GM23338 (cell line): ENCODE data around the gene RXRA. TPM values are rescaled to one million over a fixed set of nuclear protein-coding genes. Genes with fewer than 3 reads are reported as not detected.

ENCODE experiments used
- ATAC-seq: fragments of 200-7000 bp; cut with Tn5 transposase; 3 replicates; pipeline ENCODE4 v1.9.1; 2020
- DNase-seq: peaks from one replicate; pipeline ENCODE4 v3.0.0-alpha.2; 2015; ENCODE audit warnings: low spot score
- H2AFZ ChIP-seq: fragments of 200-600 bp; sonication (generic); 2 replicates; pipeline ENCODE4 v1.8.0; 2016; ENCODE audit warnings: antibody characterized with exemption, mild to moderate bottlenecking, moderate library complexity
- H3F3A ChIP-seq: fragments of 200-600 bp; sonication (generic); replicated peaks from 2 replicates; pipeline ENCODE4 v1.8.0; 2017; ENCODE audit warnings: antibody characterized with exemption, mixed run types, low read depth
- H3K27ac ChIP-seq: fragments of 200-600 bp; sonication (generic); 2 replicates; pipeline ENCODE4 v1.6.1; 2016; ENCODE audit warnings: low read depth
- H3K27me3 ChIP-seq: fragments of 200-600 bp; sonication (generic); 2 replicates; pipeline ENCODE4 v1.8.0; 2016; ENCODE audit warnings: mild to moderate bottlenecking, mixed run types, moderate library complexity; ENCODE audit not compliant: insufficient read depth
- H3K36me3 ChIP-seq: fragments of 200-600 bp; sonication (generic); 2 replicates; pipeline ENCODE4 v1.8.0; 2016; ENCODE audit warnings: mild to moderate bottlenecking; ENCODE audit not compliant: insufficient read depth
- H3K4me1 ChIP-seq: fragments of 200-600 bp; sonication (generic); 2 replicates; pipeline ENCODE4 v1.8.0; 2016; ENCODE audit warnings: mild to moderate bottlenecking, moderate library complexity; ENCODE audit not compliant: insufficient read depth
- H3K4me2 ChIP-seq: fragments of 200-600 bp; sonication (generic); 2 replicates; pipeline ENCODE4 v1.7.1; 2017; ENCODE audit warnings: mixed run types
- H3K4me3 ChIP-seq: fragments of 200-600 bp; sonication (generic); 2 replicates; pipeline ENCODE4 v1.6.1; 2016; ENCODE audit warnings: mixed run types
- H3K79me2 ChIP-seq: fragments of 200-600 bp; sonication (generic); replicated peaks from 2 replicates; pipeline ENCODE4 v1.8.0; 2017; ENCODE audit warnings: mild to moderate bottlenecking; ENCODE audit not compliant: insufficient read depth
- H3K9me2 ChIP-seq: fragments of 200-600 bp; sonication (generic); 2 replicates; pipeline ENCODE4 v1.8.0; 2017; ENCODE audit not compliant: insufficient read depth
- H4K20me1 ChIP-seq: fragments of 200-600 bp; sonication (generic); replicated peaks from 2 replicates; pipeline ENCODE4 v1.8.0; 2017; ENCODE audit warnings: mild to moderate bottlenecking; ENCODE audit not compliant: insufficient read depth
- H3K27ac Mint-ChIP-seq: 2 replicates; pipeline ENCODE4 v1.8.0; 2020; ENCODE audit warnings: inconsistent platforms, mild to moderate bottlenecking, moderate library complexity, mixed read lengths
- H3K27me3 Mint-ChIP-seq: 3 replicates; pipeline ENCODE4 v1.8.0; 2022; ENCODE audit warnings: low read depth, mild to moderate bottlenecking, moderate library complexity, mixed read lengths, inconsistent platforms; ENCODE audit not compliant: insufficient read depth, poor library complexity
- H3K36me3 Mint-ChIP-seq: 3 replicates; pipeline ENCODE4 v1.8.0; 2021; ENCODE audit warnings: low read depth, mild to moderate bottlenecking, inconsistent platforms, moderate library complexity, mixed read lengths
- H3K4me1 Mint-ChIP-seq: 3 replicates; pipeline ENCODE4 v1.8.0; 2020; ENCODE audit warnings: mild to moderate bottlenecking, inconsistent platforms, mixed read lengths
- H3K4me3 Mint-ChIP-seq: 3 replicates; pipeline ENCODE4 v1.8.0; 2021; ENCODE audit warnings: moderate library complexity, mild to moderate bottlenecking, inconsistent platforms, mixed read lengths
- H3K9me3 Mint-ChIP-seq: 3 replicates; pipeline ENCODE4 v1.8.0; 2020; ENCODE audit warnings: moderate library complexity, mild to moderate bottlenecking, inconsistent platforms, mixed read lengths
- CREB1 ChIP-seq: fragments of 250-450 bp; sonication (Bioruptor Pico); IDR thresholded peaks from 2 replicates; pipeline ENCODE4 v1.5.0; 2020; ENCODE audit warnings: low read depth, mild to moderate bottlenecking, moderate library complexity
- EZH2 ChIP-seq: fragments of 200-600 bp; sonication (generic); IDR thresholded peaks from one replicate; pipeline ENCODE4 v1.8.0; 2017; ENCODE audit warnings: antibody characterized with exemption, mild to moderate bottlenecking, low read depth; ENCODE audit not compliant: unreplicated experiment
- EZH2phosphoT487 ChIP-seq: fragments of 200-600 bp; sonication (generic); IDR thresholded peaks from one replicate; pipeline ENCODE4 v1.8.1; 2018; ENCODE audit warnings: antibody characterized with exemption; ENCODE audit not compliant: unreplicated experiment
- JUNB ChIP-seq: IDR thresholded peaks from one replicate; pipeline ENCODE4 v1.6.1; 2016; ENCODE audit warnings: antibody characterized with exemption; ENCODE audit not compliant: unreplicated experiment
- NANOG ChIP-seq: IDR thresholded peaks from 2 replicates; pipeline ENCODE4 v1.6.1; 2016; ENCODE audit warnings: antibody characterized with exemption, borderline replicate concordance
- POLR2AphosphoS5 ChIP-seq: IDR thresholded peaks from 2 replicates; pipeline ENCODE4 v1.6.1; 2016; ENCODE audit warnings: antibody characterized with exemption, low read depth
- STAT1 ChIP-seq: IDR thresholded peaks from one replicate; pipeline ENCODE4 v1.6.1; 2016; ENCODE audit warnings: antibody characterized with exemption; ENCODE audit not compliant: unreplicated experiment
- ZNF114 ChIP-seq: fragments of 250-450 bp; sonication (Bioruptor Pico); IDR thresholded peaks from 2 replicates; pipeline ENCODE4 v1.5.0; 2020; ENCODE audit warnings: mild to moderate bottlenecking, moderate library complexity
- ZNF331 ChIP-seq: fragments of 250-450 bp; sonication (Bioruptor Pico); IDR thresholded peaks from 2 replicates; pipeline ENCODE4 v1.5.0; 2020; ENCODE audit warnings: low read depth, mild to moderate bottlenecking, moderate library complexity
- polyA plus RNA-seq: library from polyadenylated mRNA; unstranded; fragments of >200 nt; fragmentation: Nextera tagmentation; extraction: Ambion mirVana; gene quantifications from 2 replicates; pipeline ENCODE4 v1.2.1, GENCODE V29; 2016
- total RNA-seq: library from RNA; depleted of rRNA; stranded (reverse); fragments of >200 nt; shearing (Covaris generic); gene quantifications from 2 replicates; pipeline ENCODE4 v1.2.3, GENCODE V29; 2014
- TF ChIP-seq, protein P1 (sequence below): fragments of 250-450 bp; sonication (Bioruptor Pico); IDR thresholded peaks from 2 replicates; pipeline ENCODE4 v1.5.0; 2020; ENCODE audit warnings: mild to moderate bottlenecking, moderate library complexity
- TF ChIP-seq, protein P2 (sequence below), 2 experiments: fragments of 200-600 bp in 1 of 2; sonication (generic) in 1 of 2; conservative IDR thresholded peaks; 2 replicates each; pipeline versions ENCODE4 v1.5.1 to v1.6.1; 2016 to 2017; ENCODE audit warnings: antibody characterized with exemption in 2 of 2, low read depth in 2 of 2, mild to moderate bottlenecking in 2 of 2, moderate library complexity in 1 of 2
- TF ChIP-seq, protein P3 (sequence below): IDR thresholded peaks from 2 replicates; pipeline ENCODE4 v1.6.1; 2016; ENCODE audit warnings: antibody characterized with exemption
- TF ChIP-seq, protein P4 (sequence below): IDR thresholded peaks from one replicate; pipeline ENCODE4 v1.6.1; 2018; ENCODE audit warnings: antibody characterized with exemption; ENCODE audit not compliant: unreplicated experiment

The RXRA gene
- total and polyA plus RNA-seq, 2 experiments from 2014 or later: 4.9 to 17.9 TPM

DNA sequence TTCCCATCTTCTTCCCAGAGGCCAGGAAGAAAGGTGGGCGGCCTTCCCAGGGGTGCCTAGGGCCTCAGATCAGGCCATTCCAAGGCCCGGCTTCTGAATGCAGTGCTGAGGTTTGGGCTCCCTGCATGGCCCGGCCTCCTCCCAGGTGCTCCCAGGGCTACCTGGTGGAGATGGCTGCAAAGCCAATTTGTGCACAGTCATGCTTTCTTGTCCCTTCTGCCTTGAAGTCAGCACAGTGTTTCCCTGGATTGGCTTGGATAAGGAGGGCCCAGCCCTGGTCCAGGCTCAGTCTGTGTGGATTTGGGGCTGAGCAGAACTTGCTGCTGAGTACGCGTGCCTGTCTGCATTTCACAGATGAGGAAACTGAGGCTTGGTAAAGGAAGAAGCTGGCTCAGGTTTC, 72.5 kb downstream of the RXRA start:
- no peak overlapping the region for H3K4me3 Mint-ChIP-seq
- peaks cover 3% of the 10 kb centered on the region for H3K4me1 Mint-ChIP-seq
- Histone ChIP-seq H3F3A (no peaks in the 10 kb centered on the region), H3K36me3 (no peaks in the 10 kb centered on the region), H3K9me2 (no peaks in the 10 kb centered on the region), H3K27me3 (no peaks in the 10 kb centered on the region), H3K79me2 (peaks cover 35% of the 10 kb centered on the region), H3K4me3 (no peak overlapping the region), H4K20me1 (no peaks in the 10 kb centered on the region), H3K4me1 (no peaks in the 10 kb centered on the region), H2AFZ (no peak overlapping the region), H3K4me2 (no peak overlapping the region), H3K27ac (no peak overlapping the region)
- H3K27me3 Mint-ChIP-seq: peaks cover 2% of the 10 kb centered on the region
- TF ChIP-seq ZNF114 (CRISPR knock-in tag) (no peak), EZH2 (no peak), NANOG (no peak), ZNF331 (CRISPR knock-in tag) (no peak), JUNB (no peak), STAT1 (no peak), POLR2AphosphoS5 (no peak), EZH2phosphoT487 (no peak), CREB1 (CRISPR knock-in tag) (no peak)
- TF ChIP-seq, protein P1, sequence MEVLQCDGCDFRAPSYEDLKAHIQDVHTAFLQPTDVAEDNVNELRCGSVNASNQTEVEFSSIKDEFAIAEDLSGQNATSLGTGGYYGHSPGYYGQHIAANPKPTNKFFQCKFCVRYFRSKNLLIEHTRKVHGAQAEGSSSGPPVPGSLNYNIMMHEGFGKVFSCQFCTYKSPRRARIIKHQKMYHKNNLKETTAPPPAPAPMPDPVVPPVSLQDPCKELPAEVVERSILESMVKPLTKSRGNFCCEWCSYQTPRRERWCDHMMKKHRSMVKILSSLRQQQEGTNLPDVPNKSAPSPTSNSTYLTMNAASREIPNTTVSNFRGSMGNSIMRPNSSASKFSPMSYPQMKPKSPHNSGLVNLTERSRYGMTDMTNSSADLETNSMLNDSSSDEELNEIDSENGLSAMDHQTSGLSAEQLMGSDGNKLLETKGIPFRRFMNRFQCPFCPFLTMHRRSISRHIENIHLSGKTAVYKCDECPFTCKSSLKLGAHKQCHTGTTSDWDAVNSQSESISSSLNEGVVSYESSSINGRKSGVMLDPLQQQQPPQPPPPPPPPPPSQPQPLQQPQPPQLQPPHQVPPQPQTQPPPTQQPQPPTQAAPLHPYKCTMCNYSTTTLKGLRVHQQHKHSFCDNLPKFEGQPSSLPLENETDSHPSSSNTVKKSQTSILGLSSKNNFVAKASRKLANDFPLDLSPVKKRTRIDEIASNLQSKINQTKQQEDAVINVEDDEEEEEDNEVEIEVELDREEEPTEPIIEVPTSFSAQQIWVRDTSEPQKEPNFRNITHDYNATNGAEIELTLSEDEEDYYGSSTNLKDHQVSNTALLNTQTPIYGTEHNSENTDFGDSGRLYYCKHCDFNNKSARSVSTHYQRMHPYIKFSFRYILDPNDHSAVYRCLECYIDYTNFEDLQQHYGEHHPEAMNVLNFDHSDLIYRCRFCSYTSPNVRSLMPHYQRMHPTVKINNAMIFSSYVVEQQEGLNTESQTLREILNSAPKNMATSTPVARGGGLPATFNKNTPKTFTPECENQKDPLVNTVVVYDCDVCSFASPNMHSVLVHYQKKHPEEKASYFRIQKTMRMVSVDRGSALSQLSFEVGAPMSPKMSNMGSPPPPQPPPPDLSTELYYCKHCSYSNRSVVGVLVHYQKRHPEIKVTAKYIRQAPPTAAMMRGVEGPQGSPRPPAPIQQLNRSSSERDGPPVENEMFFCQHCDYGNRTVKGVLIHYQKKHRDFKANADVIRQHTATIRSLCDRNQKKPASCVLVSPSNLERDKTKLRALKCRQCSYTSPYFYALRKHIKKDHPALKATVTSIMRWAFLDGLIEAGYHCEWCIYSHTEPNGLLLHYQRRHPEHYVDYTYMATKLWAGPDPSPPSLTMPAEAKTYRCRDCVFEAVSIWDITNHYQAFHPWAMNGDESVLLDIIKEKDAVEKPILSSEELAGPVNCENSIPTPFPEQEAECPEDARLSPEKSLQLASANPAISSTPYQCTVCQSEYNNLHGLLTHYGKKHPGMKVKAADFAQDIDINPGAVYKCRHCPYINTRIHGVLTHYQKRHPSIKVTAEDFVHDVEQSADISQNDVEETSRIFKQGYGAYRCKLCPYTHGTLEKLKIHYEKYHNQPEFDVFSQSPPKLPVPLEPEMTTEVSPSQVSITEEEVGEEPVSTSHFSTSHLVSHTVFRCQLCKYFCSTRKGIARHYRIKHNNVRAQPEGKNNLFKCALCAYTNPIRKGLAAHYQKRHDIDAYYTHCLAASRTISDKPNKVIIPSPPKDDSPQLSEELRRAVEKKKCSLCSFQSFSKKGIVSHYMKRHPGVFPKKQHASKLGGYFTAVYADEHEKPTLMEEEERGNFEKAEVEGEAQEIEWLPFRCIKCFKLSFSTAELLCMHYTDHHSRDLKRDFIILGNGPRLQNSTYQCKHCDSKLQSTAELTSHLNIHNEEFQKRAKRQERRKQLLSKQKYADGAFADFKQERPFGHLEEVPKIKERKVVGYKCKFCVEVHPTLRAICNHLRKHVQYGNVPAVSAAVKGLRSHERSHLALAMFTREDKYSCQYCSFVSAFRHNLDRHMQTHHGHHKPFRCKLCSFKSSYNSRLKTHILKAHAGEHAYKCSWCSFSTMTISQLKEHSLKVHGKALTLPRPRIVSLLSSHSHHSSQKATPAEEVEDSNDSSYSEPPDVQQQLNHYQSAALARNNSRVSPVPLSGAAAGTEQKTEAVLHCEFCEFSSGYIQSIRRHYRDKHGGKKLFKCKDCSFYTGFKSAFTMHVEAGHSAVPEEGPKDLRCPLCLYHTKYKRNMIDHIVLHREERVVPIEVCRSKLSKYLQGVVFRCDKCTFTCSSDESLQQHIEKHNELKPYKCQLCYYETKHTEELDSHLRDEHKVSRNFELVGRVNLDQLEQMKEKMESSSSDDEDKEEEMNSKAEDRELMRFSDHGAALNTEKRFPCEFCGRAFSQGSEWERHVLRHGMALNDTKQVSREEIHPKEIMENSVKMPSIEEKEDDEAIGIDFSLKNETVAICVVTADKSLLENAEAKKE (CRISPR knock-in tag): no peak
- TF ChIP-seq, protein P2, sequence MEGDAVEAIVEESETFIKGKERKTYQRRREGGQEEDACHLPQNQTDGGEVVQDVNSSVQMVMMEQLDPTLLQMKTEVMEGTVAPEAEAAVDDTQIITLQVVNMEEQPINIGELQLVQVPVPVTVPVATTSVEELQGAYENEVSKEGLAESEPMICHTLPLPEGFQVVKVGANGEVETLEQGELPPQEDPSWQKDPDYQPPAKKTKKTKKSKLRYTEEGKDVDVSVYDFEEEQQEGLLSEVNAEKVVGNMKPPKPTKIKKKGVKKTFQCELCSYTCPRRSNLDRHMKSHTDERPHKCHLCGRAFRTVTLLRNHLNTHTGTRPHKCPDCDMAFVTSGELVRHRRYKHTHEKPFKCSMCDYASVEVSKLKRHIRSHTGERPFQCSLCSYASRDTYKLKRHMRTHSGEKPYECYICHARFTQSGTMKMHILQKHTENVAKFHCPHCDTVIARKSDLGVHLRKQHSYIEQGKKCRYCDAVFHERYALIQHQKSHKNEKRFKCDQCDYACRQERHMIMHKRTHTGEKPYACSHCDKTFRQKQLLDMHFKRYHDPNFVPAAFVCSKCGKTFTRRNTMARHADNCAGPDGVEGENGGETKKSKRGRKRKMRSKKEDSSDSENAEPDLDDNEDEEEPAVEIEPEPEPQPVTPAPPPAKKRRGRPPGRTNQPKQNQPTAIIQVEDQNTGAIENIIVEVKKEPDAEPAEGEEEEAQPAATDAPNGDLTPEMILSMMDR (conservative IDR thresholded peaks at IDR 0.05; ENCODE audit: low read depth in 2 of 2): no peak
- TF ChIP-seq, protein P3, sequence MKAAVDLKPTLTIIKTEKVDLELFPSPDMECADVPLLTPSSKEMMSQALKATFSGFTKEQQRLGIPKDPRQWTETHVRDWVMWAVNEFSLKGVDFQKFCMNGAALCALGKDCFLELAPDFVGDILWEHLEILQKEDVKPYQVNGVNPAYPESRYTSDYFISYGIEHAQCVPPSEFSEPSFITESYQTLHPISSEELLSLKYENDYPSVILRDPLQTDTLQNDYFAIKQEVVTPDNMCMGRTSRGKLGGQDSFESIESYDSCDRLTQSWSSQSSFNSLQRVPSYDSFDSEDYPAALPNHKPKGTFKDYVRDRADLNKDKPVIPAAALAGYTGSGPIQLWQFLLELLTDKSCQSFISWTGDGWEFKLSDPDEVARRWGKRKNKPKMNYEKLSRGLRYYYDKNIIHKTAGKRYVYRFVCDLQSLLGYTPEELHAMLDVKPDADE: no peak
- TF ChIP-seq, protein P4, sequence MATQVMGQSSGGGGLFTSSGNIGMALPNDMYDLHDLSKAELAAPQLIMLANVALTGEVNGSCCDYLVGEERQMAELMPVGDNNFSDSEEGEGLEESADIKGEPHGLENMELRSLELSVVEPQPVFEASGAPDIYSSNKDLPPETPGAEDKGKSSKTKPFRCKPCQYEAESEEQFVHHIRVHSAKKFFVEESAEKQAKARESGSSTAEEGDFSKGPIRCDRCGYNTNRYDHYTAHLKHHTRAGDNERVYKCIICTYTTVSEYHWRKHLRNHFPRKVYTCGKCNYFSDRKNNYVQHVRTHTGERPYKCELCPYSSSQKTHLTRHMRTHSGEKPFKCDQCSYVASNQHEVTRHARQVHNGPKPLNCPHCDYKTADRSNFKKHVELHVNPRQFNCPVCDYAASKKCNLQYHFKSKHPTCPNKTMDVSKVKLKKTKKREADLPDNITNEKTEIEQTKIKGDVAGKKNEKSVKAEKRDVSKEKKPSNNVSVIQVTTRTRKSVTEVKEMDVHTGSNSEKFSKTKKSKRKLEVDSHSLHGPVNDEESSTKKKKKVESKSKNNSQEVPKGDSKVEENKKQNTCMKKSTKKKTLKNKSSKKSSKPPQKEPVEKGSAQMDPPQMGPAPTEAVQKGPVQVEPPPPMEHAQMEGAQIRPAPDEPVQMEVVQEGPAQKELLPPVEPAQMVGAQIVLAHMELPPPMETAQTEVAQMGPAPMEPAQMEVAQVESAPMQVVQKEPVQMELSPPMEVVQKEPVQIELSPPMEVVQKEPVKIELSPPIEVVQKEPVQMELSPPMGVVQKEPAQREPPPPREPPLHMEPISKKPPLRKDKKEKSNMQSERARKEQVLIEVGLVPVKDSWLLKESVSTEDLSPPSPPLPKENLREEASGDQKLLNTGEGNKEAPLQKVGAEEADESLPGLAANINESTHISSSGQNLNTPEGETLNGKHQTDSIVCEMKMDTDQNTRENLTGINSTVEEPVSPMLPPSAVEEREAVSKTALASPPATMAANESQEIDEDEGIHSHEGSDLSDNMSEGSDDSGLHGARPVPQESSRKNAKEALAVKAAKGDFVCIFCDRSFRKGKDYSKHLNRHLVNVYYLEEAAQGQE: no peak
- H3K27ac Mint-ChIP-seq: no peak overlapping the region
- ATAC-seq (no peak), DNase-seq (no peak)
- H3K36me3 Mint-ChIP-seq: peaks cover 4% of the 10 kb centered on the region; the same call in 2 of the 3 replicates
- peaks cover 12% of the 10 kb centered on the region; the same call in 2 of the 3 replicates for H3K9me3 Mint-ChIP-seq
